Right cardiac atrium (tissue), 5 donors: Measurements from ENCODE around the gene GPATCH3. TPM values are rescaled to one million over a fixed set of nuclear protein-coding genes. Genes with fewer than 3 reads are reported as not detected.
"Not testable (repeated sequence)": the region's sequence is repeated elsewhere in the genome, so short reads cannot be mapped to it uniquely, and the experiment has no call there.

ENCODE experiments used
- ATAC-seq, 2 donors: fragments of 200-7000 bp; cut with Tn5 transposase; one replicate each; pipeline versions ENCODE4 v1.8.0 to v1.9.1; 2020; ENCODE audit warnings: moderate library complexity in 2 of 2, mild to moderate bottlenecking in 1 of 2
- DNase-seq, 3 donors: peaks; one replicate each; pipeline ENCODE4 v3.0.0-alpha.2; 2020
- H3K27ac ChIP-seq: one replicate; pipeline ENCODE4 v1.5.1; 2013; ENCODE audit warnings: mild to moderate bottlenecking, low read length, control low read depth, moderate library complexity
- H3K27me3 ChIP-seq: one replicate; pipeline ENCODE4 v1.6.1; 2013; ENCODE audit not compliant: control insufficient read depth, insufficient read depth
- H3K4me1 ChIP-seq: one replicate; pipeline ENCODE4 v1.6.1; 2013; ENCODE audit warnings: low read length; ENCODE audit not compliant: control insufficient read depth, insufficient read depth
- H3K4me3 ChIP-seq: one replicate; pipeline ENCODE4 v1.5.1; 2013; ENCODE audit warnings: low read length, control low read depth
- H3K9me3 ChIP-seq: one replicate; pipeline ENCODE4 v1.6.1; 2013; ENCODE audit warnings: low read length; ENCODE audit not compliant: control insufficient read depth
- WGBS: extraction: QIAGEN DNeasy Blood & Tissue Kit; methylation state at CpG from one replicate; pipeline ENCODE4 v1.1.7; 2013; 5-methylcytosine and 5-hydroxymethylcytosine counted together
- intact Hi-C, 4 donors: fragments of 100-400 bp; cut with DNase I; formaldehyde crosslinking; loops; one replicate each; pipeline versions ENCODE4 v1.11.0 to v1.14.0; 2022 to 2023
- polyA plus RNA-seq: library from polyadenylated mRNA; stranded (reverse); fragments of 200-250 nt; gene quantifications from one replicate; pipeline ENCODE4 v1.2.3, GENCODE V29; 2013
- total RNA-seq, 4 donors: library from RNA; stranded (reverse); fragmentation: NEBNext Ultra II Directional; extraction: Animal tissue kit (Norgen Biotek cat#: 25700); gene quantifications; one replicate each; pipeline ENCODE4 v1.2.1, GENCODE V29; 2021
- donor health status: healthy with polysubstance abuse.
- donor health status: DM: no; HTN: yes; CAD: no.
- donor health status: DM: no; HTN: no; CAD: no.
- donor health status: DM: no; HTN: yes; CAD: no; lungs with severe emphysema.
- donor health status: DM: yes; HTN: yes; CAD: no.

Gene GPATCH3
- total and polyA plus RNA-seq, 5 donors = 6.0 to 11.7 (median 8.5) TPM

DNA sequence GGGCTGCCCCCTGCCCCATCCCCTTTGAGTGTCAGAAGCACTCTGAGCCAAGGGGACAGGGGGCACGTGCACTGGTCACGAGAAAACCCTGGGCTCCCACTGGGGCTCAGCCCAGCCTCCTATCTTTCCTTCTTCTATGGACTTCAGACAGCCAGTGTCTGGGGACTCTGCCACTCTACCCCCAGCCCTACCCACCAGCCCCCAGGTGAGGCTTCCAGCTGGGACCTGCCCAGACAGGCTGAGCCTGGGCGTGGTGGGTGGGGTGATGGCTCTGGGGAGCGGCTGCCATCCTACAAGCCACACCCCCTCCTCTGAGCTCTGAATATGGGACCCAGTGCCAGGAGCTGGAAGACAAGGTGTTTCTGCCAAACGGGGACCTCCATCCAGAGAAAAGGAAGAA, 45.4 kb downstream of the GPATCH3 start:
- H3K9me3 ChIP-seq = no peaks in the 10 kb centered on the region
- no peak overlapping the region for H3K27ac ChIP-seq
- 76% methylated on average over 5 of the region's 5 CpGs for WGBS
- ATAC-seq (no peak), DNase-seq (no peak)
- H3K4me3 ChIP-seq = no peak overlapping the region
- no peaks in the 10 kb centered on the region for H3K4me1 ChIP-seq
- intact Hi-C loops = no loop called here
- H3K27me3 ChIP-seq = no peaks in the 10 kb centered on the region

DNA sequence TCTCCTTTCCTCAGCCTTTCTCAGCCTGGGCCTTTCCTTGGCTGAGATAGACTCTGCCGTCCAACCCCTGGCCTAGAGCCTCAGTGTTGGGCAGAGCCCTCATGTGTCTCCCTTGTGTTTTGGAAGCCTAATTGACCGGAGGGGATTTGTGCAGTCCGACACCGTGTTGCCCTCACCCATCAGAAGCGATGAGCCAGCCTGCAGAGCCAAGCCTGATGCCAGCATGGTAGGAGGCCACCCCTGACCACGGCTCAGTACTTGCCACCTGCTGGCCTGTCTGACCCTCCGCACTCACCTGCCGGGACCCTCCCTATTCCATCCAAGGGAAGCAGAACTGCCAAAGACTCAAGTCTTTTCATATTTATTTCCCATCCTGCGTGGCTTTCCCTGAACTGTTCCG, 46.7 kb downstream of the GPATCH3 start:
- Histone ChIP-seq H3K4me3 (no peak overlapping the region), H3K27me3 (no peaks in the 10 kb centered on the region), H3K27ac (no peak overlapping the region), H3K9me3 (no peaks in the 10 kb centered on the region), H3K4me1 (no peaks in the 10 kb centered on the region)
- intact Hi-C loops = no loop called here
- ATAC-seq (no peak), DNase-seq (no peak)
- WGBS = 94% methylated on average over 10 of the region's 10 CpGs

DNA sequence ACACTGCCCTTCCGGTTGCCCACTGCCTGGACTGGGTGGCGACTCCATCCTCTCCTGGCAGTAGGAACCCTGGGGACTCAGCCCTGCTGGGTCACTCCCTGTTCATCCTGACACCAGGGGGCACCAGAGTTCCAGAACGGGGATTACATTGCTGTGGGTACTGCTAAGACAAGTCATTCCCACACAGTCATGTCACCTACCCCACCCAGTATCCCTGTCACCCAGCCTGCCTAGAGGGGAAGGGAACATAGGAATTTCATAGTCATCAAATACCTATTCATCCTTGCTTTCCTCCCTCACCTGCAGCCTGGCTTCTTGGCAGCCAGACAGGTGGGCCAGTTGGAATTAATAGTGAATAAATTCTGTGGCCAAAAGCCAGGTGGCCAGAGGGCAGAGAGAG, 47.1 kb downstream of the GPATCH3 start:
- intact Hi-C loops = no loop called here
- DNase-seq (peak; percentile 88 to 93 (median 91)), ATAC-seq (peak; percentile 84 to 90)
- Histone ChIP-seq H3K27ac (no peak overlapping the region), H3K27me3 (no peaks in the 10 kb centered on the region), H3K4me3 (no peak overlapping the region), H3K4me1 (no peaks in the 10 kb centered on the region), H3K9me3 (no peaks in the 10 kb centered on the region)
- WGBS = 17% methylated on average over 3 of the region's 3 CpGs

DNA sequence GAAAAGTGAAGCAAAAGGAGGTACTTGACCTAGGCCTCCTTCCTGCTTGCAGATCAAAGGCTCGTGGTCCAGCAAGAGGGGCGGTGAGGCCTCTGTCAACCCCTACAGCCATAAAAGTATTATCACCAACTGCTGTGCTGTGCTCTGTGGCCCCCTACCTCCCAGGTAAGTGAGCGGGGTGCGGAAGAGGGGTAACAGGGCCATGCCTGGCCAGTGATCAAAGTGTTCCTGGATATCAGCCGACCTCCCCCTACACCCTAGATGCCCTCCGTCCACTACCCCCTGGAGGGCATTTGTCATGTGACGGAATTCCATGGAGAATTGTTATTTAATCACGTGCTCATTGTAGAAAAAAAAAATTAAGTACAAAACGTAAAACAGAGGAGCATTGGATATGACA, 47.6 kb downstream of the GPATCH3 start:
- no peaks in the 10 kb centered on the region for H3K9me3 ChIP-seq
- DNase-seq (no peak), ATAC-seq (no peak)
- no peaks in the 10 kb centered on the region for H3K4me1 ChIP-seq
- H3K27me3 ChIP-seq = no peaks in the 10 kb centered on the region
- 75% methylated on average over 9 of the region's 9 CpGs for WGBS
- no peak overlapping the region for H3K27ac ChIP-seq
- no peak overlapping the region for H3K4me3 ChIP-seq
- intact Hi-C loops = no loop called here

DNA sequence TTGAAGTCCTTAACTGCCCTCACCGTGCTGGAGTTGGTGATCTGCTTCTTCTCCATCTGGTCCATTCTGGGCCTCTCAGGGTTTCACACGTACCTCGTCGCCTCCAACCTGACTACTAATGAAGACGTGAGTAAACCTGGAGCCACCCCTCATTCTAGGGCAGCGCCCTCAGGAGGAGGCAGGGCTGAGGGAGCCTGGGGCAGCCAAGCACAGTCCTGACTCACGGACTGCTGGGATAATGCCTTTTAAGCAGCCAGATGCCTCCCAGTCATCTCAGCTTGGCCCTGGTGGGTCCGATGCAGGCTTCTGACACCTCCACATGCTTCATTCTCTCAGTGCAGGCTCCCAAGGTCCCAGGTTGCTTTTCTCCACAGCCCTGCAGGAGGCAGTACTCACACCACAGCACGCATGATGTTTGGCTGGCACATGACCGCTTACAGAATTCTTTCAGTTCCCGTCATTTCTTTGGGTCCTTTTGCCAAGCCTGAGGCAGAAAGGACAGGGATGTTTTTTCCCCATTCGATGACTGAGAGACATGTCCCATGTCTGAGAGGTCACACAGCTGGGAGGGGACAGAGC, 49.1 kb downstream of the GPATCH3 start:
- Histone ChIP-seq H3K27me3 (no peaks in the 10 kb centered on the region), H3K9me3 (no peaks in the 10 kb centered on the region), H3K27ac (no peak overlapping the region), H3K4me3 (no peak overlapping the region), H3K4me1 (no peaks in the 10 kb centered on the region)
- WGBS = 85% methylated on average over 12 of the region's 12 CpGs
- no peak for DNase-seq
- ATAC-seq = no peak
- intact Hi-C loops = no loop called here

DNA sequence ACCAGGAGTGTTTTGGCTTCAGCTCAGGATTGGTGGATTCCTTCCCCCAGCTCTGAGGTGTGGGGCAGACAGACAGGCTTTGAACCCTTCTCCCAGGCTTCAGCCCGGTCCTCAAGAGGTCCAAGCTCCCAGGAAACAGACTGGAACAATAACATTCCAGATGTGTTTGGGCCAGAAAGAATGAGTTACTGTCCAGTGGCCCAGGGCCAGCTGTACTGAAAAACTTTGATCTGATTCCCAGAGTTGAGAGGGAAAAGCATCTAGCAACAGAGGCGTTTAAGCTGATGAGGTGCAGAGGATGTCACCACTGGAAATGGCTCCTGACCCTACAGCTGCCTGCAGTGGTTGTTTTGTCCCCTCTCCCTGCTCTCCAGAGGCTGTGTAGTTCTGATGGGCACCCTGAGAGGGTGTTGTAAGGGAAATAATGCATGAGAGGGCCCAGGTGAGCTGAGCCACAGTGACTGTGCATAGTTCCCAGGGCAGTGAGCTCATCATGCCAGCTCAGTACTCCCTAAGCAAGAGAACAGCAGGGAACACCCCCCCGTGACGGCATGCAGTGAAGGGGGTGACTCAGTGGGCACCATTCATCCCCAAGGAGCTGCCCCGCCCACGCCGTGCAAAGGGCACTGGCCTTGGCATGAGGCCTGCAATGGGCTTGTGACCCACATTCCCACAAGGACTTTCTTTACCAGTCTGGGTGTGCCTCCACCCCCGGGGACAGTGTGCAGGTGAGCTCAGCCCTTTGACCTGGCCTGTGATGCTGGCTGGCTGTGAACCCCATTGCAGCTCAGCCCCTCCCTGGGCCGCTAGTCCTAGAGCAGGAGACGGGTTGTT, 51.1 kb downstream of the GPATCH3 start:
- Histone ChIP-seq H3K4me3 (no peak overlapping the region), H3K9me3 (no peaks in the 10 kb centered on the region), H3K27ac (no peak overlapping the region), H3K27me3 (no peaks in the 10 kb centered on the region), H3K4me1 (no peaks in the 10 kb centered on the region)
- intact Hi-C loops = no loop called here
- 75% methylated on average over 10 of the region's 10 CpGs for WGBS
- DNase-seq (peak in 2 of 3 donors; percentile 55 to 60), ATAC-seq (peak; percentile 10 to 14)

DNA sequence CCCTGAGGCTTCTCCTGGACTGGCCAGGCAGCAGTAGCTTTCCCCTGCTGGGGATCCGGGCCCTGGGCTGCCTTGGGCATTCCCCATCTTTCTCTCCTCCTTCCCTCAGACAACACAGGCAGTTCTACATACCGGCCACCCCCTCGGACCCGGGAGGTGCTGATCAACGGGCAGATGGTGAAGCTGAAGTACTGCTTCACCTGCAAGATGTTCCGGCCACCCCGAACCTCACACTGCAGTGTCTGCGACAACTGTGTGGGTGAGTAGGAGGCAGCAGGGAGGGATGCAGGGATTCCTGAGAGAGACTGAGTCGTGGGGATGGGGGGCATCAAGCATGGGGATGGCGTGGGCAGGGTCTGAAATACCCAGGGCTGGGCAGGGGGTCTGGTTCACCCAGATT, 51.8 kb downstream of the GPATCH3 start:
- H3K27ac ChIP-seq = no peak overlapping the region
- intact Hi-C loops = no loop called here
- ATAC-seq = no peak

DNA sequence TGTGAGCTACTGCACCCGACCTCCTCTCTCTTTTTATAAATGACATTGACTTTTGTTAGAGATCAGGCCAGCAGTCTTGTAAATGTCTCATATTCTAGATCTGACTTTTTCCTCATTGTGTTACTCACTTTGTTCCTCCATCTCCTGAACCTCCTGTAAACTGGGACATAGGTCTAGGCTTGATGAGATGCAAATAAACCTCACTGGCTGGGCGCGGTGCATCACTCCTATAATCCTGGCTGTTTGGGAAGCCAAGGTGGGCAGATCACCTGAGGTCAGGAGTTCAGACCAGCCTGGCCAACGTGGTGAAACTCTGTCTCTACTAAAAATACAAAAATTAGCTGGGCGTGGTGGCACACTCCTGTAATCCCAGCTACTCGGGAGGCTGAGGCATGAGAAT, 52.4 kb downstream of the GPATCH3 start:
- intact Hi-C loops, H3K4me1 ChIP-seq, H3K27me3 ChIP-seq, H3K4me3 ChIP-seq, DNase-seq, ATAC-seq, H3K27ac ChIP-seq, H3K9me3 ChIP-seq: not testable (repeated sequence)
- 88% methylated on average over 6 of the region's 6 CpGs for WGBS

More for the DNA sequence above, 51.8 kb downstream of the GPATCH3 start:
- WGBS = 95% methylated on average over 10 of the region's 10 CpGs
- Histone ChIP-seq H3K4me3 (no peak overlapping the region), H3K4me1 (no peaks in the 10 kb centered on the region), H3K9me3 (no peaks in the 10 kb centered on the region), H3K27me3 (no peaks in the 10 kb centered on the region)
- DNase-seq = no peak

DNA sequence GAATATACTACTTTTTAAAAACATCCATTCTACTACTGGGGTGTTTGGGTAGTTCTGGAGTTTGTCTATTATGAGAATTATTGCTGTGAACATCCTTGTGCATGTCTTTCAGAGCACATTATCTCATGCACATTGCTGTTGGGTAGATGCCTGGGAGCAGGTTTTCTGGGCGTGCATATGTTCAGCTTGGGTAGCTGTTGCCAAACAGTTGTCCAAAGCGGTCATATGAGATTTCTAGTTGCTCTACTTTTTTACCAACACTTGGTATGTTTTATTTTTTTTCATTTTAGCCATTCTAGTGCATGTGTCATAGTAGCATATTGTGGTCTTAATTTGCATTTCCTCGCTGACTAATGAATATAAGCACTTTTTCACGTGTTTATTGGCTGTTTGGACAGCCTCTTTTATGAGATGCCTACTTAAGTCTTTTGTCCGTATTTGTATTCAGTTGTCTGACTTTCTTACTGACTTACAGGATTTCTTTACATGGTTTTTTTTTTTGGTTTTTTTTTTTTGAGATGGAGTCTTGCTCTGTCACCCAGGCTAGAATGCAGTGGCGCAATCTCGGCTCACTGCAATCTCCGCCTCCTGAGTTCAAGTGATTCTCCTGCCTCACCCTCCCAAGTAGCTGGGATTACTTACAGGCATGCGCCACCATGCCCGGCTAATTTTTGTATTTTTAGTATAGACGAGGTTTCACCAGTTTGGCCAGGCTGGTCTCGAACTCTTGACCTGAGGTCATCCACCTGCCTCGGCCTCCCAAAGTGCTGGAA, 55.7 kb downstream of the GPATCH3 start:
- Histone ChIP-seq H3K4me3 (no peak overlapping the region), H3K27ac (no peak overlapping the region), H3K4me1 (no peaks in the 10 kb centered on the region), H3K9me3 (no peaks in the 10 kb centered on the region), H3K27me3 (no peaks in the 10 kb centered on the region)
- DNase-seq = no peak
- WGBS = 88% methylated on average over 13 of the region's 13 CpGs
- no peak for ATAC-seq
- intact Hi-C loops = no loop called here
